ENCODE results near the gene DNAJC27. TPM values are rescaled to one million over a fixed set of nuclear protein-coding genes. Genes with fewer than 3 reads are reported as not detected.

The DNAJC27 gene
- total RNA-seq, 1 donor from 2014 or later: 19.1 TPM

GRCh38 chr2:24913911-24914310, 57.8 kb downstream of the DNAJC27 start:
- H3K4me2 ChIP-seq: no peak overlapping the region
- H2AFZ ChIP-seq (replicated peaks): no peak overlapping the region
- H4K20me1 ChIP-seq (ENCODE audit: low read depth): peaks cover 18% of the 10 kb centered on the region
- no peak for TF ChIP-seq CTCF (IDR thresholded peaks at IDR 0.05)
- no peak for TF ChIP-seq EZH2 (IDR thresholded peaks at IDR 0.05)
- TF ChIP-seq EZH2phosphoT487 (IDR thresholded peaks at IDR 0.05): no peak
- H3K4me1 ChIP-seq: peaks cover 3% of the 10 kb centered on the region
- Mint-ChIP-seq H3K4me3 (no peak overlapping the region), H3K9me3 (peaks cover 10% of the 10 kb centered on the region), H3K27me3 (ENCODE audit: insufficient read depth, low read depth) (peaks cover 6% of the 10 kb centered on the region), H3K27ac (no peak overlapping the region), H3K36me3 (peaks cover 28% of the 10 kb centered on the region), H3K4me1 (peaks cover 28% of the 10 kb centered on the region)
- no peak overlapping the region for H3K4me3 ChIP-seq
- no peak overlapping the region for H3K9ac ChIP-seq
- peaks cover 4% of the 10 kb centered on the region for H3K79me2 ChIP-seq (ENCODE audit: low read depth)
- H3K36me3 ChIP-seq: no peaks in the 10 kb centered on the region
- H3K9me3 ChIP-seq (ENCODE audit: low read depth): no peaks in the 10 kb centered on the region
- no peak for DNase-seq (ENCODE audit: low spot score)
- no peak overlapping the region for H3K27ac ChIP-seq
- no peaks in the 10 kb centered on the region for H3K27me3 ChIP-seq
- no peaks in the 10 kb centered on the region for H3F3A ChIP-seq (ENCODE audit: low read depth)

- Mint-ChIP-seq H3K27ac (no peak overlapping the region), H3K36me3 (peaks cover 34% of the 10 kb centered on the region), H3K4me3 (no peak overlapping the region), H3K27me3 (ENCODE audit: insufficient read depth, low read depth) (peaks cover 3% of the 10 kb centered on the region), H3K4me1 (peaks cover 20% of the 10 kb centered on the region), H3K9me3 (peaks cover 10% of the 10 kb centered on the region)
- no peak for DNase-seq (ENCODE audit: low spot score)
- H3K27me3 ChIP-seq: no peaks in the 10 kb centered on the region
- H3K4me1 ChIP-seq: peaks cover 3% of the 10 kb centered on the region
- peaks cover 15% of the 10 kb centered on the region for H4K20me1 ChIP-seq (ENCODE audit: low read depth)
- no peak overlapping the region for H3K4me2 ChIP-seq
- no peaks in the 10 kb centered on the region for H3K9me3 ChIP-seq (ENCODE audit: low read depth)
- H3F3A ChIP-seq (ENCODE audit: low read depth): no peaks in the 10 kb centered on the region
- H3K27ac ChIP-seq: no peak overlapping the region
- no peak overlapping the region for H3K4me3 ChIP-seq
- H2AFZ ChIP-seq (replicated peaks): no peak overlapping the region
- H3K36me3 ChIP-seq: no peaks in the 10 kb centered on the region
- no peak overlapping the region for H3K9ac ChIP-seq
- peaks cover 4% of the 10 kb centered on the region for H3K79me2 ChIP-seq (ENCODE audit: low read depth)
- TF ChIP-seq EZH2phosphoT487 (IDR thresholded peaks at IDR 0.05) (no peak), CTCF (IDR thresholded peaks at IDR 0.05) (no peak), EZH2 (IDR thresholded peaks at IDR 0.05) (no peak)
Observed at GRCh38 chr2:24912986-24913385, 58.8 kb downstream of the DNAJC27 start.

- H3K79me2 ChIP-seq (ENCODE audit: low read depth): peaks cover 4% of the 10 kb centered on the region
- Mint-ChIP-seq H3K36me3 (peaks cover 34% of the 10 kb centered on the region), H3K4me3 (no peak overlapping the region), H3K4me1 (peaks cover 15% of the 10 kb centered on the region), H3K27me3 (ENCODE audit: insufficient read depth, low read depth) (peaks cover 3% of the 10 kb centered on the region), H3K27ac (no peak overlapping the region), H3K9me3 (peaks cover 10% of the 10 kb centered on the region)
- H3K4me3 ChIP-seq: no peak overlapping the region
- TF ChIP-seq CTCF (IDR thresholded peaks at IDR 0.05): no peak
- TF ChIP-seq EZH2phosphoT487 (IDR thresholded peaks at IDR 0.05): no peak
- no peak for TF ChIP-seq EZH2 (IDR thresholded peaks at IDR 0.05)
- H3K27ac ChIP-seq: no peak overlapping the region
- H3K36me3 ChIP-seq: no peaks in the 10 kb centered on the region
- no peaks in the 10 kb centered on the region for H3K9me3 ChIP-seq (ENCODE audit: low read depth)
- no peaks in the 10 kb centered on the region for H3K27me3 ChIP-seq
- no peak for DNase-seq (ENCODE audit: low spot score)
- H2AFZ ChIP-seq (replicated peaks): no peak overlapping the region
- H3K4me1 ChIP-seq: peaks cover 3% of the 10 kb centered on the region
- H3K4me2 ChIP-seq: no peak overlapping the region
- H3K9ac ChIP-seq: no peak overlapping the region
- peaks cover 10% of the 10 kb centered on the region for H4K20me1 ChIP-seq (ENCODE audit: low read depth)
- no peaks in the 10 kb centered on the region for H3F3A ChIP-seq (ENCODE audit: low read depth)
Observed at GRCh38 chr2:24912523-24912922, 59.2 kb downstream of the DNAJC27 start.
